Keratinocyte (primary cell): ENCODE results near the gene EHBP1. TPM values are rescaled to one million over a fixed set of nuclear protein-coding genes. Genes with fewer than 3 reads are reported as not detected.

ENCODE experiments used
- DNase-seq: peaks from one replicate; pipeline ENCODE4 v3.0.0-alpha.2; 2011; ENCODE audit warnings: low read depth, missing footprints, low spot score
- FAIRE-seq: peaks from 2 replicates; lab custom pipeline; 2011; peaks lifted over from hg19 to GRCh38; lab: Jason Lieb, UNC
- H2AFZ ChIP-seq: 2 replicates; pipeline ENCODE4 v1.6.0; 2012; ENCODE audit warnings: low read length, control low read depth, inconsistent platforms; ENCODE audit not compliant: control insufficient read depth
- H3K27ac ChIP-seq: 2 replicates; pipeline ENCODE4 v1.5.1; 2011; ENCODE audit warnings: low read length; ENCODE audit not compliant: control insufficient read depth, insufficient read depth
- H3K27me3 ChIP-seq: 3 replicates; pipeline ENCODE4 v1.6.0; 2011; ENCODE audit warnings: low read length; ENCODE audit not compliant: control insufficient read depth, insufficient read depth; ENCODE audit errors: extremely low read depth
- H3K36me3 ChIP-seq, 2 experiments: 2 replicates in 1 of 2; 3 replicates in 1 of 2; pipeline ENCODE4 v1.5.1; 2011; ENCODE audit warnings: low read length in 2 of 2, mild to moderate bottlenecking in 1 of 2; ENCODE audit not compliant: control insufficient read depth in 2 of 2, insufficient read depth in 2 of 2; ENCODE audit errors: extremely low read depth in 1 of 2
- H3K4me1 ChIP-seq: 3 replicates; pipeline ENCODE4 v1.5.1; 2011; ENCODE audit warnings: low read length; ENCODE audit not compliant: control insufficient read depth, insufficient read depth; ENCODE audit errors: extremely low read depth
- H3K4me2 ChIP-seq: 3 replicates; pipeline ENCODE4 v1.6.0; 2011; ENCODE audit warnings: low read depth, low read length; ENCODE audit not compliant: control insufficient read depth, insufficient read depth; ENCODE audit errors: extremely low read depth
- H3K4me3 ChIP-seq, 3 experiments: fragments of 200-600 bp in 1 of 3; sonication (generic) in 1 of 3; 2 replicates in 2 of 3; 3 replicates in 1 of 3; pipeline ENCODE4 v1.5.1; 2011 to 2016; ENCODE audit warnings: low read length in 3 of 3, mild to moderate bottlenecking in 3 of 3, control low read depth in 2 of 3, inconsistent platforms in 1 of 3, low read depth in 1 of 3, mixed read lengths in 1 of 3, mixed run types in 1 of 3, moderate library complexity in 1 of 3; ENCODE audit not compliant: control insufficient read depth in 2 of 3, insufficient read depth in 2 of 3; ENCODE audit errors: extremely low read depth in 1 of 3
- H3K79me2 ChIP-seq: 2 replicates; pipeline ENCODE4 v1.6.0; 2012; ENCODE audit warnings: low read length; ENCODE audit not compliant: control insufficient read depth, insufficient read depth
- H3K9ac ChIP-seq: 3 replicates; pipeline ENCODE4 v1.6.0; 2011; ENCODE audit warnings: low read length; ENCODE audit not compliant: control insufficient read depth, insufficient read depth; ENCODE audit errors: extremely low read depth
- H3K9me1 ChIP-seq: 3 replicates; pipeline ENCODE4 v1.6.0; 2011; ENCODE audit warnings: low read length; ENCODE audit not compliant: control insufficient read depth, insufficient read depth; ENCODE audit errors: extremely low read depth
- H3K9me3 ChIP-seq: 2 replicates; pipeline ENCODE4 v1.5.1; 2012; ENCODE audit warnings: low read depth, low read length; ENCODE audit not compliant: control insufficient read depth
- H4K20me1 ChIP-seq: 3 replicates; pipeline ENCODE4 v1.6.0; 2011; ENCODE audit warnings: low read length; ENCODE audit not compliant: control insufficient read depth, insufficient read depth; ENCODE audit errors: extremely low read depth
- EZH2 ChIP-seq: IDR thresholded peaks from one replicate; pipeline ENCODE4 v1.6.1; 2012; ENCODE audit warnings: inconsistent platforms, mild to moderate bottlenecking, low read length, moderate library complexity
- dilution Hi-C: fragments of 300-500 bp; cut with MboI; formaldehyde crosslinking; loops from one replicate; pipeline ENCODE4 v1.7.0; 2020; ENCODE audit warnings: low sequenced_read_pairs; ENCODE audit not compliant: extremely low pct_ligation_motif_present
- polyA plus RNA-seq, 5 experiments: library from polyadenylated mRNA; depleted of rRNA in 3 of 5; stranded (reverse) in 3 of 5; stranded (forward) in 1 of 5; unstranded in 1 of 5; fragments of >200 nt; gene quantifications; 1 replicate in 1 of 5; 2 replicates in 3 of 5; 3 replicates in 1 of 5; pipeline versions ENCODE4 v1.2.1 to v1.2.3, GENCODE V29; 2011 to 2012; ENCODE audit warnings: missing spikeins in 2 of 5, low read depth in 1 of 5, low replicate concordance in 1 of 5
- TF ChIP-seq, protein P1 (sequence below), 3 experiments: IDR thresholded peaks in 1 of 3; conservative IDR thresholded peaks in 1 of 3; optimal IDR thresholded peaks in 1 of 3; 2 replicates in 2 of 3; 3 replicates in 1 of 3; pipeline versions ENCODE3 to v1.5.1; 2011; ENCODE audit warnings: low read length in 3 of 3, mild to moderate bottlenecking in 3 of 3, moderate library complexity in 2 of 3, control low read depth in 1 of 3, inconsistent platforms in 1 of 3; ENCODE audit not compliant: insufficient read depth in 2 of 3; ENCODE audit errors: extremely low read depth in 1 of 3

Gene EHBP1
- polyA plus RNA-seq, 1 donor (not counting 4 experiments of a cell fraction or from before 2014, with no cell fraction given): 59.0 TPM

DNA sequence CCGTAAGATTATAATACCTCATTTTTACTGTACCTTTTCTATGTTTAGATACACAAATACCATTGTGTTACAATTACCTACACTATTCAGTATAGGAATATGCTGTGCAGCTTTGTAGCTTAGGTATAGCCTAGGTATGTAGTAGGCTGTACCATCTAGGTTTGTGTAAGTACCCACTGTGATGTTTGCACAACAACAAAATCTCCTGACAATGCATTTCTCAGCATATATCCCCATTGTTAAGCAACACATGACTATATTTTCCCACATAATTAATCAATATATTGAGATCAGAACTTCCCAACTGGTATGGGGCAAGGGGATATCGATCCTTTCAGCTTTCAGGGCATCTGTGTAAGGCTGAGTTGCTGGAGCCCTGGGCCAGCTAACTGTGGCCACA lies 238.8 kb downstream of the EHBP1 start:
- Histone ChIP-seq H3K9me1 (no peaks in the 10 kb centered on the region), H2AFZ (no peak overlapping the region), H3K79me2 (no peaks in the 10 kb centered on the region), H4K20me1 (no peaks in the 10 kb centered on the region), H3K4me3 (no peak overlapping the region), H3K9me3 (no peaks in the 10 kb centered on the region), H3K27ac (no peak overlapping the region), H3K4me2 (no peak overlapping the region), H3K4me1 (peaks cover 18% of the 10 kb centered on the region), H3K27me3 (no peaks in the 10 kb centered on the region), H3K9ac (no peak overlapping the region), H3K36me3 (peaks cover 5 to 7% of the 10 kb centered on the region in 2 experiments)
- no peak for TF ChIP-seq EZH2
- TF ChIP-seq, protein P1, sequence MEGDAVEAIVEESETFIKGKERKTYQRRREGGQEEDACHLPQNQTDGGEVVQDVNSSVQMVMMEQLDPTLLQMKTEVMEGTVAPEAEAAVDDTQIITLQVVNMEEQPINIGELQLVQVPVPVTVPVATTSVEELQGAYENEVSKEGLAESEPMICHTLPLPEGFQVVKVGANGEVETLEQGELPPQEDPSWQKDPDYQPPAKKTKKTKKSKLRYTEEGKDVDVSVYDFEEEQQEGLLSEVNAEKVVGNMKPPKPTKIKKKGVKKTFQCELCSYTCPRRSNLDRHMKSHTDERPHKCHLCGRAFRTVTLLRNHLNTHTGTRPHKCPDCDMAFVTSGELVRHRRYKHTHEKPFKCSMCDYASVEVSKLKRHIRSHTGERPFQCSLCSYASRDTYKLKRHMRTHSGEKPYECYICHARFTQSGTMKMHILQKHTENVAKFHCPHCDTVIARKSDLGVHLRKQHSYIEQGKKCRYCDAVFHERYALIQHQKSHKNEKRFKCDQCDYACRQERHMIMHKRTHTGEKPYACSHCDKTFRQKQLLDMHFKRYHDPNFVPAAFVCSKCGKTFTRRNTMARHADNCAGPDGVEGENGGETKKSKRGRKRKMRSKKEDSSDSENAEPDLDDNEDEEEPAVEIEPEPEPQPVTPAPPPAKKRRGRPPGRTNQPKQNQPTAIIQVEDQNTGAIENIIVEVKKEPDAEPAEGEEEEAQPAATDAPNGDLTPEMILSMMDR (optimal IDR thresholded peaks at IDR 0.05 in 1 of 3, IDR thresholded peaks at IDR 0.05 in 1 of 3, conservative IDR thresholded peaks at IDR 0.05 in 1 of 3; ENCODE audit: extremely low read depth in 1 of 3, insufficient read depth in 2 of 3, low read length in 3 of 3): no peak
- dilution Hi-C loops: no loop called here
- DNase-seq (no peak), FAIRE-seq (no peak)

DNA sequence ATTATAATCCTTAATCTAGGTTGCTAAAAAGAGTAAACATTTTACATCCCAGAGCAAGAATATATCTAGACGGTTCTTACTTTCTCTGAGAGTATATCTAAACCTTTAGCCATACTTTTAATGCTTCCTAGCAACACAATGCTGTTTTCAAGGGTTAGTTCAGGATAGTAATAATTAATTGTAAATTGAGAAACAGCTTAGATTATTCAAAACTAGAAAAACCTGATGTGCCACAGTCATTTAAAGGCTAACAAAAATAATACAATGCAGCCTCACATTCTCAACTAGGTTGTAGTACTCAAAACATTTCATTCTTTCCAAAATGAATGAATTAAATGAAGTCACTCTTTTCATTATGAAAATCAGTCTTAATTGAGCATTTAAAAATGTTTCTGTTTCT lies 241.9 kb downstream of the EHBP1 start:
- H3K4me2 ChIP-seq: no peak overlapping the region
- DNase-seq (no peak), FAIRE-seq (no peak)
- peak overlapping the region; percentile 5 for H3K27ac ChIP-seq
- H3K9ac ChIP-seq: no peak overlapping the region
- no peaks in the 10 kb centered on the region for H3K9me3 ChIP-seq
- peaks cover 11% of the 10 kb centered on the region for H3K4me1 ChIP-seq
- no peak overlapping the region for H2AFZ ChIP-seq
- H3K9me1 ChIP-seq: no peaks in the 10 kb centered on the region
- H3K79me2 ChIP-seq: no peaks in the 10 kb centered on the region
- peaks cover 7 to 9% of the 10 kb centered on the region in 2 experiments for H3K36me3 ChIP-seq
- no peak for TF ChIP-seq EZH2
- TF ChIP-seq, protein P1 (optimal IDR thresholded peaks at IDR 0.05 in 1 of 3, IDR thresholded peaks at IDR 0.05 in 1 of 3, conservative IDR thresholded peaks at IDR 0.05 in 1 of 3; ENCODE audit: extremely low read depth in 1 of 3, insufficient read depth in 2 of 3, low read length in 3 of 3): no peak
- no peaks in the 10 kb centered on the region for H3K27me3 ChIP-seq
- no peaks in the 10 kb centered on the region for H4K20me1 ChIP-seq
- dilution Hi-C loops: no loop called here
- H3K4me3 ChIP-seq: no peak overlapping the region
